Ramos (cell line): ENCODE measurements around the gene ATP10B.
"Not testable (repeated sequence)": the region's sequence is repeated elsewhere in the genome, so short reads cannot be mapped to it uniquely, and the experiment has no call there.

Experiments
- in situ Hi-C: fragments of 300-500 bp; cut with MboI; formaldehyde crosslinking; loops from one replicate; pipeline ENCODE4 v1.14.3; 2022; ENCODE audit warnings: low sequenced_read_pairs; ENCODE audit not compliant: unreplicated experiment

Gene ATP10B

DNA sequence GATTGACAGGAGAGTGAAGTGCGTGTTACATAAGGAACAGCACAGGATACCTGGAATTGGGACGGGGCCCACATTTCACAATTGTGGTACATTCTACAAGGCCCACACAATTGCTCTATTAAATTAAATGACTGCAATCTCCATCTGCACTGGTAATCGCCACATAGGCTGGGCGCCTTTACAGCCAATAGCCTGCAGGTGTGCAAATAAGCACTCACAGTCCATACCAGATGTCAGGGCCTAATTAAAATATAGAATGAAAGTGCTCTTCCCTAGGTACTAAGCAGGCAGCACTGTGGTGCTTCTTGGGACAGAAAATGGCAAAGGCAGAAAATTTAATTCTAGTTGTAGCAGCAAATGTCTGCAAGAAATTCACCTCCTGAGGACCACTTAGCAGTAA lies 82.7 kb downstream of the ATP10B start:
- in situ Hi-C loops: no loop called here

- in situ Hi-C loops: no loop called here
These were observed 84.9 kb downstream of the ATP10B start for GRCh38 chr5:160767062-160767461.

DNA sequence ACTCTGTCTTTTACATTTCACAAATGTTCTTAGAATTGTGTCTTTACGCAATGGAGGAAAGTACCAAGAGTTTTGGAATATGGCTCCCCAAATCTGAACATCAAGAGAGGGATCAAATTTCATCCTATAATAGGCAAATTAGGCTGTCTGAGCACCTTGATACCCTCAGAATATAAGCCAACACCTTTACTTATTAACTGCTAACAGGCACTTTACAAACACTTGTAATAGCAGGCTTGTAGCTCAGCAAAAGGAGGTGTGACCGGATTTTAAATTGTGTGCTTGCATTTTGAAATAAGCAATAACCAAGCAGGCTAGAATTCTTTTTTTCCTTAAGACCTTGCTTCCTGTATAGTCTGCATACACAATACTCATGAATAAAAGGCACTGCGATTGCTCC lies 92.0 kb downstream of the ATP10B start:
- in situ Hi-C loops: no loop called here

- in situ Hi-C loops: no loop called here
These were observed 94.8 kb downstream of the ATP10B start for GRCh38 chr5:160757194-160757593.

- in situ Hi-C loops: no loop called here
These were observed 100.9 kb downstream of the ATP10B start for GRCh38 chr5:160750938-160751657.

DNA sequence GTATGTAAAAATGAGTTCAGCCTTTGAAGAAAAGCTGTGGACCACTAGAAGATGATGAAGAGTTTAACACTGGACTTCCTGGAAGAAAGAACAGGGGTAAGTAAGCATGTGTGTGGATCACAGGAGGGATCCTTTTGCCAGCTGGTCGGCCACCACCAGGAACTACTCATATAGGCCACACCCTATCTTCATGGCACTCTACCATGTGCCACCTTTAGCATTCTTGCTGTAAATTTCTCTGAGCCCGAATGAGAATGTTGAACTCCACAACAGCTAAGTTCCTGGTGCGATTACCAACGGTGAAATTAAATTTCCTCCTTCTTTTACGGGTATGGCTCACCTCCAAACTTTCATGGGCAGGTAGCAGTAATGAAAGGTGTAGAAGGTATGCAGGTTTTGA lies 102.3 kb downstream of the ATP10B start:
- in situ Hi-C loops: no loop called here

GRCh38 chr5:160749026-160749425 lies 103.0 kb downstream of the ATP10B start:
- in situ Hi-C loops: no loop called here

DNA sequence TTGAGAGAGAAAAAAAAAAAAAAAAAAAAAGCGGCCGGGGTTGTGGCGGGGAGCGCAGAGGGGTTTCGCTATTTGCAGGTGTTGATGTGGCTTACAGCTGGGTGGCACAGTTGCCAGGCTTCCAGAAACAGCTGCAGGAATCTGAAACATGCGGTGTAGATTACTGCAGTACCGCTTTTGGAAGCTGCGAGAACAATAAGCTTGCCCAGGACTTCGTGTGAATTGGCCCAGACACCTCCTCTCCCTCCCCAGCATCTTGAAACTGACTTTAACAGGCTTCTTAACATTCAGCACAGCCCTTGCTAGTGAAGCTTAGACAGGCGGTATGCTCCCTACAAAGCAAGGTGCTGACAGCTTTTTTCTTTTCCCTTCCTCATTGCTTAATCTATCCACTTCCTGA lies 104.0 kb downstream of the ATP10B start:
- in situ Hi-C loops: no loop called here

- in situ Hi-C loops: no loop called here
These were observed 104.5 kb downstream of the ATP10B start for GRCh38 chr5:160747559-160747958.

GRCh38 chr5:160744268-160745101 lies 107.5 kb downstream of the ATP10B start:
- in situ Hi-C loops: no loop called here

DNA sequence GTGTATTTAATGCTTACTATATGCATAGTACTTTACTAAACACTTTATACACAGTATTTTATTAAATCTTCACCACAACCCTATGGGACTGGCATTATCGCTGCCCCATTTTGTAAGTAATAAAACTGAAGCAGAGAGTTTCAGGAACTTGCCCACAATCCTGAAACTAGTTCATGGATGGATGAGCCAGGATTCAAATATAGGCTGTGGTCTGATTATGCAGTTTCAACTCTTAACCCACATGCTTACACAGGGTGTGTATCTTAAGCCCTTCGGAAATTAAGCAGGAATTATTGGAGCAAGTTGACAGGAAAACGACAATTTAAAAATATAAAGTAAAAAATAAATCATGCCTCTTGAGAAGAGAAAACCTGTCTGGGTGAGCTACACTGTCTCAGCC lies 109.0 kb downstream of the ATP10B start:
- in situ Hi-C loops: no loop called here

- in situ Hi-C loops: no loop called here
These were observed 109.6 kb downstream of the ATP10B start for GRCh38 chr5:160742446-160742845.

DNA sequence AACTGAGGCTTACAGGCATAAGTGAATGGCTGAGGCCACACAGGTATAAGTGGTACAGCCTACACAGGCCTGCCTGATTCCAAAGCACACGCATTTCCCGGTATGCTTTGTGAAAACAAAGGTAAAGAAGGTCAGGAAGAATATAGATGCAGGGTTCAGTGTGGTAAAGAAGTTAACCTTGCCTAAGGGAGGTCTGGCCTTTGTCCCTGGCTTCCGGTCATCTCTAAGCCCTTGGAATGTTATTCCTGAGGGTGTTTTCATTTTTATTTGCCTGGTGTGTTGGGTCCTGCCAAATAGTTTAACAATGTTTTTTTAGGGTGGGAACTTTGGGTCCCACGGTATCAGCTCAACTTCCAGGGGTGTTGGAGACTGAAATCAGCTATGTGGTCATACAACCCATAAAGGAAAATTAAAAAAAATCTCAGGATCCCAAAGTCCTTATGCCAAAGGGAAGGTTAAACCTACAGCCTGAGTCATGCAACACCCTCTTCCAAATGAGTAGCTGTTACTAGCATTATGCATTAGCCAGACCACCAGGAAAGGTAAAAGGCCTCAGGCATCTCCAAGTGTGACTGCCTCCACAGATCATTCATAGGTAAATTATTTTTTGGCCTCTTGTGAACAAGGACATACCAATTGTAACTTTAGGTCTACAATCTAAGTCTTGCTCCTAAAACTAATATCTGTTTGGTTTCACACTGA lies 124.6 kb downstream of the ATP10B start:
- in situ Hi-C loops: no loop called here

- in situ Hi-C loops: no loop called here
These were observed 125.3 kb downstream of the ATP10B start for GRCh38 chr5:160726721-160727120.

DNA sequence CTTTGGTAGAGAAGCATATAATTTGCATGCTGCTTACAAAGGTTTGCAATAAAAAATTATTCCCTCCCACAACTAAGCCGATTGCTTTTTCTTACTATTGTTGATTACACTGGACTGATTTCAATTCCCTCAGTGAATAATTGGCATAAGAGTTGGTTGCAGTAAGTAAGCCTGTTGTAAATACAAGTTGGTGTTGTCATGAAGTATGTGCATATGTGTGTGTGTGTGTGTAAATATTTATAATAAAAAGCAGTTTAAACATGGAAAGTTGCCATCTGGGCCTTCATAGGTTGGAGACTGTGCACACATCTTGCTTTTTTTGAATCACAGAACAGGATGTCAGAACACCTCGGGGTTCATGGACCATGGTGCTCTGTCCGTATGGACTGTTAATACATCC lies 131.2 kb downstream of the ATP10B start:
- in situ Hi-C loops: no loop called here

DNA sequence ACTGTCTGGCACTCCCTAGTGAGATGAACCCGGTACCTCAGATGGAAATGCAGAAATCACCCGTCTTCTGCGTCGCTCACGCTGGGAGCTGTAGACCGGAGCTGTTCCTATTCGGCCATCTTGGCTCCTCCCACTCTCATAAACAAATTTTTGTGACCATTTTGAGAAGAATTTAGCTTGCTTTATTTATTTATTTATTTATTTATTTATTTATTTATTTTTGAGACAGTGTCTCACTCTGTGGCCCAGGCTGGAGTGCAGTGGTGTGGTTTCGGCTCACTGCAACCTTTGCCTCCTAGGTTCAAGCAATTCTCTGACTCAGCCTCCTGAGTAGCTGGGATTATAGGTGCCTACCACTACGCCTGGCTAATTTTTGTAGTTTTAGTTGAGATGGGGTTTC lies 136.5 kb downstream of the ATP10B start:
- in situ Hi-C loops: not testable (repeated sequence)

DNA sequence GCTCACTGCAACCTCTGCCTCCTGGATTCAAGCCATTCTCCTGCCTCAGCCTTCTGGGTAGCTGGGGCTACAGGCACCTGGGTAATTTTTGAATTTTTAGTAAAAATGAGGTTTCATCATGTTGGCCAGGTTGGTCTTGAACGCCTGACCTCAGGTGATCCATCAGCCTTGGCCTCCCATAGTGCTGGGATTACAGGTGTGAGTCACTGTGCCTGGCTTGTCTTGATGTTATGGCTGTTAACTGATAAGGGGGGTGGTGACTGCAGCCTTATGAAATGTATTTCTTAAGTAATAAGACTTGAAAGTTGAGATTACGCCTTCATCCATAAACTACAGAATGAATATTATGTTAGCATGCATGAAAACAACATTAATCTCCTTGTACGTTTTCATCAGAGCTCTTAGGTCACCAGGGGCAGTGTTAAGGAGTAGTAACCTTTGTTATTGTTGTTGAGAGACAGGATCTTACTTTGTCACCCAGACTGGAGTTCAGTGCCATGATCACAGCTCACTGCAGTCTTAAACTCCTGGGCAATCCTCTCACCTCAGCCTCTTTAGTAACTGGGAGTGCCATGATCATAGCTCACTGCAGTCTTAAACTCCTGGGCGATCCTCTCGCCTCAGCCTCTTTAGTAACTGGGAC lies 148.3 kb downstream of the ATP10B start:
- in situ Hi-C loops: no loop called here

DNA sequence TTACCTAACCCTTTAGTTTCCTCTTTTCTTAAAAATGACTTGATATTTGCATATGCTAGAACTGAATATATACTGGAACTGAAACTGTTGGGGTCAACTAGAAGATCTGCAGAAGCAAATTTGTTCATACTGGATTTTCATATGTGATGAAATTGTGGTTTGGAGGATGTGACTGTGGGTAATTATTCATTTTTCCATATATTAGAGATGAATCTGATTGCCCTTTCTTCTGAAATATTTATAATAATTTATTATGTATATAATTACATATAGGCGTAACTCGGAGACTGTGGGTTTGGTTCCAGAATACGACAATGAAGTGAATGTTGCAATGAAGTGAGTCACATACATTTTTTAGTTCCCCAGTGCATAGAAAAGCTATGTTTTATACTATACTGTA lies 149.1 kb downstream of the ATP10B start:
- in situ Hi-C loops: no loop called here

GRCh38 chr5:160702311-160702803 lies 149.7 kb downstream of the ATP10B start:
- in situ Hi-C loops: no loop called here

- in situ Hi-C loops: no loop called here
These were observed 150.6 kb downstream of the ATP10B start for GRCh38 chr5:160701403-160701802.
